HepG2 (cell line): ENCODE data around the gene AHCYL1. TPM values are rescaled to one million over a fixed set of nuclear protein-coding genes. Genes with fewer than 3 reads are reported as not detected.
A peak's percentile ranks its signal among the peaks of the same experiment; 100 is the strongest.
"Not testable (repeated sequence)": the region's sequence is repeated elsewhere in the genome, so short reads cannot be mapped to it uniquely, and the experiment has no call there.

Source experiments
- ATAC-seq: fragments of 200-7000 bp; cut with Tn5 transposase; 3 replicates; pipeline ENCODE4 v1.9.1; 2020; ENCODE audit warnings: mild to moderate bottlenecking, moderate library complexity
- BruUV-seq: library from RNA; stranded (reverse); fragments of 400-500 nt; replicated peaks from 2 replicates; lab custom pipeline; 2021; lab: Mats Ljungman, UMichigan
- CTCF ChIA-PET: fragments of 300-600 bp; formaldehyde crosslinking; extraction: SDS; loops from one replicate; lab custom pipeline; 2021; ENCODE audit warnings: low total read pairs, inconsistent platforms, low intra/inter-chr PET ratio; lab: Yijun Ruan, JAX
- POLR2A ChIA-PET: fragments of 350-600 bp; sonication (Branson Sonifier 250); formaldehyde crosslinking; loops from one replicate; lab custom pipeline; 2020; ENCODE audit warnings: antibody characterized with exemption, inconsistent platforms; lab: Yijun Ruan, JAX
- DNase-seq: peaks from one replicate; pipeline ENCODE4 v3.0.0-alpha.2; 2015; ENCODE audit warnings: low spot score
- FAIRE-seq: peaks from 3 replicates; lab custom pipeline; 2011; peaks lifted over from hg19 to GRCh38; lab: Jason Lieb, UNC
- H2AFZ ChIP-seq: one replicate; pipeline ENCODE4 v1.6.1; 2011; ENCODE audit warnings: low read length, inconsistent platforms
- H3K27ac ChIP-seq: fragments of 300-600 bp; 3 replicates; pipeline ENCODE4 v1.8.0; 2011; ENCODE audit warnings: mixed run types, mild to moderate bottlenecking, mixed read lengths, low read length, inconsistent platforms; ENCODE audit not compliant: insufficient read depth; ENCODE audit errors: extremely low read length
- H3K27me3 ChIP-seq, 2 experiments: fragments of 200-600 bp in 1 of 2; 2 replicates in 1 of 2; 3 replicates in 1 of 2; pipeline versions ENCODE4 v1.6.0 to v1.8.0; 2011; ENCODE audit warnings: low read length in 2 of 2, mild to moderate bottlenecking in 2 of 2, moderate library complexity in 2 of 2, inconsistent platforms in 1 of 2; ENCODE audit not compliant: insufficient read depth in 2 of 2, control insufficient read depth in 1 of 2
- H3K36me3 ChIP-seq, 2 experiments: fragments of 200-600 bp in 1 of 2; replicated peaks in 1 of 2; 2 replicates in 1 of 2; 3 replicates in 1 of 2; pipeline versions ENCODE4 v1.5.1 to v1.8.0; 2011; ENCODE audit warnings: low read length in 2 of 2, inconsistent platforms in 1 of 2; ENCODE audit not compliant: insufficient read depth in 2 of 2, control insufficient read depth in 1 of 2
- H3K4me1 ChIP-seq: 2 replicates; pipeline ENCODE4 v1.5.1; 2012; ENCODE audit warnings: low read length, inconsistent platforms; ENCODE audit not compliant: insufficient read depth
- H3K4me2 ChIP-seq: 2 replicates; pipeline ENCODE4 v1.6.0; 2011; ENCODE audit warnings: low read depth, low read length, inconsistent platforms
- H3K4me3 ChIP-seq, 3 experiments: fragments of 200-600 bp in 1 of 3; sonication (generic), shearing (Covaris generic) in 1 of 3; replicated peaks in 1 of 3; 2 replicates each; pipeline ENCODE4 v1.5.1; 2011 to 2016; ENCODE audit warnings: low read length in 3 of 3, inconsistent platforms in 2 of 3, low read depth in 2 of 3, mild to moderate bottlenecking in 2 of 3, control low read depth in 1 of 3, mixed read lengths in 1 of 3; ENCODE audit not compliant: insufficient read depth in 1 of 3
- H3K79me2 ChIP-seq: one replicate; pipeline ENCODE4 v1.6.1; 2011; ENCODE audit warnings: low read length, inconsistent platforms; ENCODE audit not compliant: insufficient read depth
- H3K9ac ChIP-seq: 2 replicates; pipeline ENCODE4 v1.6.0; 2011; ENCODE audit warnings: mild to moderate bottlenecking, low read depth, low read length, inconsistent platforms; ENCODE audit not compliant: insufficient read depth
- H3K9me3 ChIP-seq: 2 replicates; pipeline ENCODE4 v1.5.1; 2012; ENCODE audit warnings: mild to moderate bottlenecking, low read length
- H4K20me1 ChIP-seq: 2 replicates; pipeline ENCODE4 v1.6.0; 2011; ENCODE audit warnings: inconsistent platforms, mild to moderate bottlenecking, low read length, moderate library complexity; ENCODE audit not compliant: insufficient read depth
- CENPX ChIP-seq: sonication (generic); formaldehyde crosslinking; IDR thresholded peaks from 2 replicates; pipeline ENCODE4 v1.9.0; 2021; ENCODE audit warnings: mild to moderate bottlenecking, missing genetic modification reagents, moderate library complexity
- ELF4 ChIP-seq: sonication (generic); formaldehyde crosslinking; IDR thresholded peaks from 2 replicates; pipeline ENCODE4 v1.5.0; 2020; ENCODE audit warnings: missing genetic modification reagents, mild to moderate bottlenecking, moderate library complexity, borderline replicate concordance
- GABPB1 ChIP-seq: IDR thresholded peaks from 2 replicates; pipeline ENCODE4 v1.6.1; 2016; ENCODE audit warnings: mild to moderate bottlenecking, missing genetic modification reagents, moderate library complexity, missing compliant biosample characterization
- KAT2B ChIP-seq: fragments of 150-350 bp; IDR thresholded peaks from 2 replicates; pipeline ENCODE4 v1.6.1; 2014; ENCODE audit warnings: low read depth, low read length, borderline replicate concordance
- MAFK ChIP-seq, 2 experiments: IDR thresholded peaks in 1 of 2; conservative IDR thresholded peaks in 1 of 2; 2 replicates each; pipeline ENCODE4 v1.6.1; 2011; ENCODE audit warnings: improper control_type of control experiment in 2 of 2, low read length in 2 of 2
- PAWR ChIP-seq: sonication (generic); formaldehyde crosslinking; IDR thresholded peaks from 2 replicates; pipeline ENCODE4 v1.4.0; 2020; ENCODE audit warnings: missing genetic modification reagents, mild to moderate bottlenecking, borderline replicate concordance
- REPIN1 ChIP-seq: sonication (generic); formaldehyde crosslinking; IDR thresholded peaks from 2 replicates; pipeline ENCODE4 v1.8.0; 2022; ENCODE audit warnings: missing genetic modification reagents, low read depth, mild to moderate bottlenecking, borderline replicate concordance
- TOE1 ChIP-seq: sonication (generic); formaldehyde crosslinking; IDR thresholded peaks from 2 replicates; pipeline ENCODE4 v1.4.0; 2020; ENCODE audit warnings: mild to moderate bottlenecking, missing genetic modification reagents
- ZNF383 ChIP-seq: sonication (generic); formaldehyde crosslinking; IDR thresholded peaks from 2 replicates; pipeline ENCODE4 v1.4.0; 2020; ENCODE audit warnings: missing genetic modification reagents, mild to moderate bottlenecking, borderline replicate concordance
- ZNF556 ChIP-seq: sonication (generic); formaldehyde crosslinking; IDR thresholded peaks from 2 replicates; pipeline ENCODE4 v1.4.0; 2020; ENCODE audit warnings: mild to moderate bottlenecking, missing genetic modification reagents, borderline replicate concordance
- WGBS: methylation state at CpG from one replicate; pipeline ENCODE4 v1.1.6; 2017; ENCODE audit warnings: low lambda C conversion rate; 5-methylcytosine and 5-hydroxymethylcytosine counted together
- in situ Hi-C: cut with HindIII; loops from 2 replicates; pipeline ENCODE4 v1.10.0; 2017; ENCODE audit warnings: low pct_unique_long_range_greater_than_20kb; ENCODE audit not compliant: extremely low pct_ligation_motif_present
- intact Hi-C: fragments of 100-400 bp; cut with micrococcal nuclease; formaldehyde crosslinking; loops from one replicate; pipeline ENCODE4 v1.10.0; 2022; ENCODE audit not compliant: unreplicated experiment
- polyA plus RNA-seq, 8 experiments: library from polyadenylated mRNA; depleted of rRNA in 3 of 8; stranded (reverse) in 7 of 8; unstranded in 1 of 8; fragments of >200 nt; fragmentation: Illumina TruSeq in 4 of 8; extraction: Trizol in 4 of 8; gene quantifications; 2 replicates each; pipeline versions ENCODE4 v1.2.1 to v1.2.3, GENCODE V29; 2011 to 2016; ENCODE audit warnings: low read depth in 4 of 8, missing spikeins in 1 of 8, mixed read lengths in 1 of 8; ENCODE audit not compliant: insufficient read depth in 1 of 8
- total RNA-seq, 5 experiments: library from RNA; depleted of rRNA; stranded (reverse); fragments of >200 nt; fragmentation: Illumina TruSeq; extraction: Trizol; gene quantifications; 2 replicates each; pipeline ENCODE4 v1.2.3, GENCODE V29; 2016; ENCODE audit warnings: low read depth in 1 of 5
- TF ChIP-seq, protein P1 (sequence below): sonication (generic); formaldehyde crosslinking; IDR thresholded peaks from 2 replicates; pipeline ENCODE4 v1.4.0; 2020; ENCODE audit warnings: missing genetic modification reagents, mild to moderate bottlenecking, borderline replicate concordance
- TF ChIP-seq, protein P2 (sequence below): sonication (generic); formaldehyde crosslinking; IDR thresholded peaks from 2 replicates; pipeline ENCODE4 v1.5.1; 2020; ENCODE audit warnings: mild to moderate bottlenecking, missing genetic modification reagents, borderline replicate concordance
- TF ChIP-seq, protein P3 (sequence below): sonication (generic); formaldehyde crosslinking; conservative IDR thresholded peaks from 2 replicates; pipeline ENCODE4 v1.8.0; 2022; ENCODE audit warnings: missing genetic modification reagents

AHCYL1 gene
- total and polyA plus RNA-seq, 2 of the 13 experiments (the other 11 are each of a cell fraction or from before 2014, with no cell fraction given) = 40.9 to 76.3 TPM

DNA sequence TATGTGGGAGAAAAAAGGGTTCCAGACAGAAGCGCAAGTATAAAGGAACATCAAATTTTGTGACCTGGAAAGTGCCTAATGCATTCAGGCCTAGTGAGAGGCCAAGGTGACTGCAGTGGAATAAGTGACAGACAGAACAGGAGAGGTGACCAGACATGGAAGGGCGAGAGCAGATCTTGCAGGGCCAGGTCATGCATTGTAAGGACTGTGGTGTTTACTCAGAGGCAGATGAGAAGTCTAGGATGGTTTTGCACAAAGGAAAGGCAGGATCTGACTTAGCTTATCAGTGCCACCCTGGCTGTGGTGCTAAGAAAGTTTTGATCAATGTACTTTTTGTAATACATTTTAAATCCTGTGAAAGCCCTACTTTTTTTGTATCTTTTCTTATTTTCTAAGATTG is 34.1 kb upstream of the AHCYL1 start (continued):
- TF ChIP-seq TOE1 (no peak), PAWR (no peak), GABPB1 (CRISPR knock-in tag) (no peak)

DNA sequence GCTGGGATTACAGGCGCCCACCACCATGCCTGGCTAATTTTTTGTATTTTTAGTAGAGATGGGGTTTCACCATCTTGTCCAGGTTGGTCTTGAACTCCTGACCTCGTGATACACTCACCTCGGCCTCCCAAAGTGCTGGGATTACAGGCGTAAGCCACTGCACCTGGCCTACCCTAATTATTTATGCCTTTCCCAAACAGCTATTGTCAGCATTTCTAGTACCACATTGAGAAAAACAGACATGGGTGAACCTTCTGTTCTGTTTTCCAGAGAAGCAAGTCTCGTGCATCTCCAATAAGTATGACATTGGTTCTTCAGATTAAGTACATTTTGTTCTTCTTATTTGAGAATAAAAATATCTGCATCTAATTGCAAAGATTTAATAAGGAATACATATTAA is 33.1 kb upstream of the AHCYL1 start:
- H3K36me3 ChIP-seq, CTCF ChIA-PET, H3K79me2 ChIP-seq, in situ Hi-C loops, H3K4me2 ChIP-seq, POLR2A ChIA-PET, ATAC-seq, intact Hi-C loops, H4K20me1 ChIP-seq, H3K9ac ChIP-seq, FAIRE-seq, BruUV-seq, H3K4me3 ChIP-seq, H2AFZ ChIP-seq, H3K27me3 ChIP-seq, DNase-seq, H3K9me3 ChIP-seq, H3K27ac ChIP-seq: not testable (repeated sequence)
- WGBS = 95% methylated on average over 5 of the region's 5 CpGs
- peak; percentile 37 to 48; a peak in 3 of 4 replicates for TF ChIP-seq MAFK (conservative IDR thresholded peaks at IDR 0.05 in 1 of 2, IDR thresholded peaks at IDR 0.05 in 1 of 2; ENCODE audit: low read length in 2 of 2)
- H3K4me1 ChIP-seq = peaks cover 50% of the 10 kb centered on the region

DNA sequence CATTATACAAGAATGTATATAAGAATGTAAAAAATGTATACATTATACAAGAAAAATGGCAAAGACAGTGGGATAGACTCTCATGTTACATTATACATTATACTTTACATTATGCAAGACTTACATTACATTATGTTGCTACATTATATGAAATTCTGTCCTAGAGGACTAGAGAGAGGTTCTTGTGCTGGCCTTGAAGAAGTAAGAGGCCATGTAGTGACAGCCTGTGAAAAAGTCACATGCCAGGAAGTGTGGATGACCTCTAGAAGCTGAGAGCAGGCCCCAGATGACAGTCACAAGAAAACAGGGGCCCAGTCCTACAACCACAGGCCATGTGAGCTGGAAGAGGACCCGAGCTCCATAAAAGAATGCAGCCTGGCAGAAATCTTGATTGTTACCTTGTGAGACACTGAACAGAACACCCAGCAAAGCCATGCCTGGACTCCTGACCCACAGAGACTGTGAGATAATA is 30.5 kb upstream of the AHCYL1 start:
- in situ Hi-C loops (no loop called here), intact Hi-C loops (no loop called here)
- H3K4me1 ChIP-seq = peaks cover 38% of the 10 kb centered on the region
- ATAC-seq (no peak), DNase-seq (no peak), FAIRE-seq (no peak)
- no peak overlapping the region for H3K4me2 ChIP-seq
- WGBS = 27% methylated on average over 1 of the region's 1 CpG
- no TSS peak for BruUV-seq
- H3K9me3 ChIP-seq = no peaks in the 10 kb centered on the region
- H3K27me3 ChIP-seq = no peaks in the 10 kb centered on the region
- no peak overlapping the region for H2AFZ ChIP-seq
- H3K9ac ChIP-seq = no peak overlapping the region
- no peak overlapping the region for H3K4me3 ChIP-seq
- ChIA-PET POLR2A (no interaction called here), CTCF (no interaction called here)
- H3K27ac ChIP-seq = no peak overlapping the region
- H3K79me2 ChIP-seq = no peaks in the 10 kb centered on the region
- no peaks in the 10 kb centered on the region for H4K20me1 ChIP-seq
- no peaks in the 10 kb centered on the region for H3K36me3 ChIP-seq
- TF ChIP-seq ELF4 (CRISPR knock-in tag) (no peak), ZNF556 (CRISPR knock-in tag) (no peak), KAT2B (no peak), REPIN1 (CRISPR knock-in tag) (no peak), CENPX (no peak), ZNF383 (CRISPR knock-in tag) (no peak)
- TF ChIP-seq, protein P1, sequence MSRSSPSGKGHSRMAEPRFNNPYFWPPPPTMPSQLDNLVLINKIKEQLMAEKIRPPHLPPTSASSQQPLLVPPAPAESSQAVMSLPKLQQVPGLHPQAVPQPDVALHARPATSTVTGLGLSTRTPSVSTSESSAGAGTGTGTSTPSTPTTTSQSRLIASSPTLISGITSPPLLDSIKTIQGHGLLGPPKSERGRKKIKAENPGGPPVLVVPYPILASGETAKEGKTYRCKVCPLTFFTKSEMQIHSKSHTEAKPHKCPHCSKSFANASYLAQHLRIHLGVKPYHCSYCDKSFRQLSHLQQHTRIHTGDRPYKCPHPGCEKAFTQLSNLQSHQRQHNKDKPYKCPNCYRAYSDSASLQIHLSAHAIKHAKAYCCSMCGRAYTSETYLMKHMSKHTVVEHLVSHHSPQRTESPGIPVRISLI = no peak
- TF ChIP-seq, protein P2, sequence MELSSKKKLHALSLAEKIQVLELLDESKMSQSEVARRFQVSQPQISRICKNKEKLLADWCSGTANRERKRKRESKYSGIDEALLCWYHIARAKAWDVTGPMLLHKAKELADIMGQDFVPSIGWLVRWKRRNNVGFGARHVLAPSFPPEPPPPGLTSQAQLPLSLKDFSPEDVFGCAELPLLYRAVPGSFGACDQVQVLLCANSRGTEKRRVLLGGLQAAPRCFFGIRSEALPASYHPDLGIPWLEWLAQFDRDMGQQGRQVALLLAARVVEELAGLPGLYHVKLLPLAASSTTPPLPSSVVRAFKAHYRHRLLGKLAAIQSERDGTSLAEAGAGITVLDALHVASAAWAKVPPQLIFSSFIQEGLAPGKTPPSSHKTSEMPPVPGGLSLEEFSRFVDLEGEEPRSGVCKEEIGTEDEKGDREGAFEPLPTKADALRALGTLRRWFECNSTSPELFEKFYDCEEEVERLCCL (CRISPR knock-in tag) = no peak
- TF ChIP-seq, protein P3, sequence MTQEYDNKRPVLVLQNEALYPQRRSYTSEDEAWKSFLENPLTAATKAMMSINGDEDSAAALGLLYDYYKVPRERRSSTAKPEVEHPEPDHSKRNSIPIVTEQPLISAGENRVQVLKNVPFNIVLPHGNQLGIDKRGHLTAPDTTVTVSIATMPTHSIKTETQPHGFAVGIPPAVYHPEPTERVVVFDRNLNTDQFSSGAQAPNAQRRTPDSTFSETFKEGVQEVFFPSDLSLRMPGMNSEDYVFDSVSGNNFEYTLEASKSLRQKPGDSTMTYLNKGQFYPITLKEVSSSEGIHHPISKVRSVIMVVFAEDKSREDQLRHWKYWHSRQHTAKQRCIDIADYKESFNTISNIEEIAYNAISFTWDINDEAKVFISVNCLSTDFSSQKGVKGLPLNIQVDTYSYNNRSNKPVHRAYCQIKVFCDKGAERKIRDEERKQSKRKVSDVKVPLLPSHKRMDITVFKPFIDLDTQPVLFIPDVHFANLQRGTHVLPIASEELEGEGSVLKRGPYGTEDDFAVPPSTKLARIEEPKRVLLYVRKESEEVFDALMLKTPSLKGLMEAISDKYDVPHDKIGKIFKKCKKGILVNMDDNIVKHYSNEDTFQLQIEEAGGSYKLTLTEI (CRISPR knock-in tag) = no peak
